Smooth muscle cell (in vitro differentiated cells): ENCODE data around the gene ZBTB7C. TPM values are rescaled to one million over a fixed set of nuclear protein-coding genes. Genes with fewer than 3 reads are reported as not detected.
A peak's percentile ranks its signal among the peaks of the same experiment; 100 is the strongest.

Experiments used
- DNase-seq: peaks from one replicate; lab custom pipeline; 2025; ENCODE audit not compliant: unreplicated experiment; lab: John Stamatoyannopoulos, UW
- H2AFZ ChIP-seq: fragments of 200-600 bp; sonication (generic); 2 replicates; pipeline ENCODE4 v1.6.0; 2016; ENCODE audit warnings: antibody characterized with exemption, low read depth, mild to moderate bottlenecking
- H3F3A ChIP-seq: fragments of 200-600 bp; sonication (generic); 2 replicates; pipeline ENCODE4 v1.6.0; 2017; ENCODE audit warnings: antibody characterized with exemption, low read depth
- H3K27ac ChIP-seq: fragments of 200-600 bp; sonication (generic); 2 replicates; pipeline ENCODE4 v1.5.1; 2016; ENCODE audit warnings: low read depth, mild to moderate bottlenecking
- H3K27me3 ChIP-seq: fragments of 200-600 bp; sonication (generic); 2 replicates; pipeline ENCODE4 v1.6.1; 2016; ENCODE audit warnings: low read depth, mild to moderate bottlenecking
- H3K36me3 ChIP-seq: fragments of 200-600 bp; sonication (generic); 2 replicates; pipeline ENCODE4 v1.5.1; 2016; ENCODE audit warnings: low read depth
- H3K4me1 ChIP-seq: fragments of 200-600 bp; sonication (generic); 2 replicates; pipeline ENCODE4 v1.5.1; 2016; ENCODE audit warnings: low read depth
- H3K4me2 ChIP-seq: fragments of 200-600 bp; sonication (generic); 2 replicates; pipeline ENCODE4 v1.6.0; 2016; ENCODE audit warnings: mild to moderate bottlenecking
- H3K4me3 ChIP-seq: fragments of 200-600 bp; sonication (generic); 2 replicates; pipeline ENCODE4 v1.5.1; 2016; ENCODE audit warnings: mild to moderate bottlenecking
- H3K79me2 ChIP-seq: fragments of 200-600 bp; sonication (generic); 2 replicates; pipeline ENCODE4 v1.6.0; 2016; ENCODE audit warnings: low read depth, mild to moderate bottlenecking
- H3K9ac ChIP-seq: fragments of 200-600 bp; sonication (generic); 2 replicates; pipeline ENCODE4 v1.6.0; 2016; ENCODE audit warnings: low read depth
- H3K9me3 ChIP-seq: fragments of 200-600 bp; sonication (generic); replicated peaks from 2 replicates; pipeline ENCODE4 v1.5.1; 2016; ENCODE audit warnings: low read depth
- H4K20me1 ChIP-seq: fragments of 200-600 bp; sonication (generic); 2 replicates; pipeline ENCODE4 v1.6.0; 2016; ENCODE audit warnings: low read depth
- CTCF ChIP-seq: fragments of 200-600 bp; sonication (generic); IDR thresholded peaks from 2 replicates; pipeline ENCODE4 v1.5.1; 2017; ENCODE audit warnings: borderline replicate concordance, mild to moderate bottlenecking, antibody characterized with exemption; ENCODE audit not compliant: insufficient read depth, poor library complexity, severe bottlenecking
- WGBS: methylation state at CpG from one replicate; pipeline ENCODE4 v1.1.7; 2016; ENCODE audit warnings: low lambda C conversion rate; 5-methylcytosine and 5-hydroxymethylcytosine counted together
- polyA plus RNA-seq: library from polyadenylated mRNA; unstranded; fragments of >200 nt; fragmentation: Nextera tagmentation; extraction: Ambion mirVana; gene quantifications from 2 replicates; pipeline ENCODE4 v1.2.1, GENCODE V29; 2016
- total RNA-seq: library from RNA; depleted of rRNA; stranded (reverse); fragments of >200 nt; gene quantifications from 2 replicates; pipeline ENCODE4 v1.2.3, GENCODE V29; 2014

The ZBTB7C gene
- total and polyA plus RNA-seq, 2 experiments from 2014 or later = 0.48 to 0.63 TPM

GRCh38 chr18:48413342-48413741 is 4.2 kb upstream of the ZBTB7C start:
- Histone ChIP-seq H3K9me3 (no peaks in the 10 kb centered on the region), H3K27me3 (peaks cover 54% of the 10 kb centered on the region), H3K9ac (no peak overlapping the region), H3K4me2 (no peak overlapping the region), H3K36me3 (no peaks in the 10 kb centered on the region), H3F3A (no peaks in the 10 kb centered on the region), H3K27ac (no peak overlapping the region), H4K20me1 (no peaks in the 10 kb centered on the region), H2AFZ (no peak overlapping the region), H3K4me1 (peaks cover 10% of the 10 kb centered on the region), H3K79me2 (no peaks in the 10 kb centered on the region), H3K4me3 (no peak overlapping the region)
- no peak for DNase-seq
- no peak for TF ChIP-seq CTCF
- 86% methylated on average over 3 of the region's 3 CpGs for WGBS

- DNase-seq = no peak
- no peaks in the 10 kb centered on the region for H3K9me3 ChIP-seq
Observed at GRCh38 chr18:48412339-48412929, 3.3 kb upstream of the ZBTB7C start.

GRCh38 chr18:48410095-48410920 is 1.1 kb upstream of the ZBTB7C start:
- Histone ChIP-seq H3K27ac (no peak overlapping the region), H4K20me1 (no peaks in the 10 kb centered on the region), H3K9me3 (no peaks in the 10 kb centered on the region), H3K9ac (no peak overlapping the region), H3F3A (no peaks in the 10 kb centered on the region), H2AFZ (peak overlapping the region; percentile 94), H3K36me3 (no peaks in the 10 kb centered on the region), H3K79me2 (no peaks in the 10 kb centered on the region), H3K4me3 (peak overlapping the region; percentile 69), H3K4me1 (peaks cover 18% of the 10 kb centered on the region), H3K27me3 (peaks cover 53% of the 10 kb centered on the region), H3K4me2 (peak overlapping the region; percentile 100)
- WGBS = under 1% methylated on average over 62 of the region's 77 CpGs
- TF ChIP-seq CTCF = no peak
- DNase-seq = peak; percentile 65

More at GRCh38 chr18:48412339-48412929, 3.3 kb upstream of the ZBTB7C start:
- no peaks in the 10 kb centered on the region for H4K20me1 ChIP-seq
- no peak overlapping the region for H2AFZ ChIP-seq
- no peak overlapping the region for H3K4me2 ChIP-seq
- H3K79me2 ChIP-seq = no peaks in the 10 kb centered on the region
- no peaks in the 10 kb centered on the region for H3K36me3 ChIP-seq
- no peak overlapping the region for H3K4me3 ChIP-seq
- peaks cover 60% of the 10 kb centered on the region for H3K27me3 ChIP-seq
- no peaks in the 10 kb centered on the region for H3F3A ChIP-seq
- TF ChIP-seq CTCF = peak; percentile 67
- no peak overlapping the region for H3K27ac ChIP-seq
- WGBS = 10% methylated on average over 7 of the region's 7 CpGs
- peaks cover 18% of the 10 kb centered on the region for H3K4me1 ChIP-seq
- no peak overlapping the region for H3K9ac ChIP-seq
